GM21390 (cell line): ENCODE data around the gene GRB10.
"Not testable (repeated sequence)": the region's sequence is repeated elsewhere in the genome, so short reads cannot be mapped to it uniquely, and the experiment has no call there.

ENCODE experiments used
- ATAC-seq: cut with Tn5 transposase; IDR thresholded peaks from one replicate; pipeline ENCODE4 v1.9.1; 2021; ENCODE audit not compliant: unreplicated experiment

GRB10 gene

GRCh38 chr7:50745336-50745735 lies 37.4 kb downstream of the GRB10 start:
- ATAC-seq = no peak

GRCh38 chr7:50743893-50744292 lies 38.8 kb downstream of the GRB10 start:
- no peak for ATAC-seq

- ATAC-seq = no peak
These were observed 39.7 kb downstream of the GRB10 start for GRCh38 chr7:50743016-50743415.

DNA sequence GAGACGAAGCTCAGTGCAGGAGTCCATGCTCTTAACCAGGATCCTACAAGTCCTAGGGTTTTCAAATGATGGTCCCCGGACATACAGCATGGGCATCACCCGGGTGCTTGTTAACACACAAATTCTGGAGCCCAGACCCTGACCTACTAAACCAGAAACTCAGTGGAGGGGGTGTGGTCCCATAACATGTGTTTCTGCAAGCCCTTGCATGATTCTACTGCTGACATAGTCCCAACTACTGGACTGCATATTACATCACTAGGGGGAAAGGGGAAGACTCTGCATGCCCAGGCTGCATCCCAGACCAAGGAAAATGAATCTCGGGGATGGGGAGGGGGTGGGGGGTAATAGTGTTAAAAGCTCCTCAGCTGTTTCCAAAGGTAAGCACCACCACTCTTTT lies 40.3 kb downstream of the GRB10 start:
- no peak for ATAC-seq

- no peak for ATAC-seq
These were observed 42.8 kb downstream of the GRB10 start for GRCh38 chr7:50739744-50740435.

- ATAC-seq = no peak
These were observed 43.8 kb downstream of the GRB10 start for GRCh38 chr7:50738932-50739331.

- not testable (repeated sequence) for ATAC-seq
These were observed 46.9 kb downstream of the GRB10 start for GRCh38 chr7:50735836-50736235.

GRCh38 chr7:50735333-50735732 lies 47.4 kb downstream of the GRB10 start:
- no peak for ATAC-seq

DNA sequence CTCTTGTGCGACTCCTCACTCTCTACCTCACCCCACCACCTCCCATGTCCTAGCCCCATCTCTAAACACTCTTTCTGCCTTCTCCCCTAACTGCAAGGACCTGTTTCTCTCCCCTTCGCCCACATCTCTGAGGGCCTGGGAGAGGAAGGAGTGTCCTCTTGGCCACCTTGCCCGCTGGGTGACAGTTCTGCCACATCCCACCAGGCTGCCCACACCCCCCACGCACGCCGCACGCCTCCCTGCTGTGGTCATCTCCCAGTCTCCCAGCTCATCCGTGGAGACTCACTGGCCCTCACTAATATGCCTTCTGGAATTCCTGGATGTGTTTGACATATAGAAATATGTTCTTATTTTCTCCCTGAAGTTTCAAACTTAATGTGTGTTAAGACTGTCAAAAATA lies 48.5 kb downstream of the GRB10 start:
- no peak for ATAC-seq

GRCh38 chr7:50733552-50733951 lies 49.1 kb downstream of the GRB10 start:
- no peak for ATAC-seq

DNA sequence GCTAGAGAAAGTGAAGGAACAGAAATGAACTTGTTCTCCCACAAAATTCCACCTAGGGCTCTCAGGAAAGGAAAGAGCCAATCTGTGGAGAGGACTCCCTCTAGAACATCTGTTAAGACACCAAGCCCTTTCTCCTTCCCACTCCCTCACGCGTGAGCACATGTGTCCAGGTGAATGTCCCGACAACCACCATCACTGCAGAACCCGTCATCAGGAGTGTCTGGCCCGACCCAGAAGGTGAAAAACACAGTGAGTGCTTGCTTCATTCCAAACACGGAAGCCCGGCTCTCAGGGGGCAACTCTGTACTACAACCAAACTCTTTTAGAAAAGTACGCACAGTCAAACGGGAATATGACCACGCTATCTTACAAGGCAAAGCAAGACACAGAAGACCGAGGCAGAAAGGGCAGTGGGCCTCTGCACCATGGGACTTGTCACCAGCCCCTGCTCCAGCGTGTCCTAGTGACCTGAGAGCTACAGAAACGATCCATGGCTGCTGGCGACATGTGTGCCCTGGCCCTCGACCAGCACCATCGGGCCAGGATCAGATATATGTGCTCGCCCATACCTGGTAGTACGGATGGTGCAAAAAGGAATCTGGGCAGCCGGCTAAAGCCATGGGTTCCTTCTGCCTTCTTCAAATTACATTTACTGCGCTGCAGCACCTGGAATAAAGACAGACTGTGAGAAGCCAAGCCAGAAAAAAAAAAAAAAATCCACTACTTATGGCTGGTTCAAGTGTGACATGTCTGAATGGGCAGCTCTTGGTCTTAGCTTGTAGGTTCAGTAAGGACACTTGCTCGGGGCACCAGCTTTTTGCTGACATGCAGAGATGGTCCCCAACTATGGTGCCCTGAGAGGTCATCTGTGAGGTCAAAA lies 50.8 kb downstream of the GRB10 start:
- no peak for ATAC-seq

- ATAC-seq = no peak
These were observed 52.0 kb downstream of the GRB10 start for GRCh38 chr7:50730446-50731400.

DNA sequence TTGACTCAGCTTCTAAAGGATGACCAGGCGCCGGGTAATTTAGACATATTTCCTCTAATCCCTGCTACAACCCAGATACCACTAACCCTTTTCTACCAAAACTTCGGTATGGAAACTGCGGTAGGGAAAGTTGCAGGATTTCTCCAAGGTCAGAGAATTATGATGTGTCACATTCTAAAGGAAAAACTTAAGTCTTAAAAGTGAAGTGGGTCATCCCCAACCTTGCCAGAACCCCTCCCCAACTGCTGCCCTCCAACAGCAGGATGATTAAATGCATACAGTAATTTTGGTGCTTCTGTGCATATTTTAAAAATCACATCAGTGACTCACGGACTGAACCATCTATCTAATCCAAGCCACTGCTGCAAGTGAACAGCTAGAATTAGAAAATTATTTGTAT lies 52.7 kb downstream of the GRB10 start:
- ATAC-seq = no peak

- ATAC-seq = no peak
These were observed 54.5 kb downstream of the GRB10 start for GRCh38 chr7:50728184-50728583.

GRCh38 chr7:50727711-50728110 lies 55.0 kb downstream of the GRB10 start:
- no peak for ATAC-seq

GRCh38 chr7:50727072-50727471 lies 55.6 kb downstream of the GRB10 start:
- ATAC-seq = no peak

DNA sequence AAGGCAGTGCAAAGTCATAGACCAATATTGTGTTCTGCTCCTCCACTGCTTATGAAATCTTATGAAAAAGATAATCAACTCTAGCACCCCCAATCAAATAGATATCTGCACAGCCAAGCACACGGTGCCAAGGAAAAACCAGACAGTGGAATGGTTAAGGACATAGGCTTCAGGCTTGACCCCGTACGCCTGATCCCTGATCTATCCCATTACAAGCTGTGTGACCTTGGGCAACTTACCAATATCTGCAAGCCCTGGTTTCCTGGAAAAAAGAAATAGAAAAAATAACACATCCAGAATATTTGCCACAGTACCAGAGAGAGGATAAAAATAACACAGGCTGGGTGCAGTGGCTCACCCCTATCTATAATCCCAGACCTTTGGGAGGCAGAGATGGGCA lies 56.9 kb downstream of the GRB10 start:
- ATAC-seq = no peak

- no peak for ATAC-seq
These were observed 57.9 kb downstream of the GRB10 start for GRCh38 chr7:50724526-50725520.

- no peak for ATAC-seq
These were observed 58.8 kb downstream of the GRB10 start for GRCh38 chr7:50723888-50724287.

DNA sequence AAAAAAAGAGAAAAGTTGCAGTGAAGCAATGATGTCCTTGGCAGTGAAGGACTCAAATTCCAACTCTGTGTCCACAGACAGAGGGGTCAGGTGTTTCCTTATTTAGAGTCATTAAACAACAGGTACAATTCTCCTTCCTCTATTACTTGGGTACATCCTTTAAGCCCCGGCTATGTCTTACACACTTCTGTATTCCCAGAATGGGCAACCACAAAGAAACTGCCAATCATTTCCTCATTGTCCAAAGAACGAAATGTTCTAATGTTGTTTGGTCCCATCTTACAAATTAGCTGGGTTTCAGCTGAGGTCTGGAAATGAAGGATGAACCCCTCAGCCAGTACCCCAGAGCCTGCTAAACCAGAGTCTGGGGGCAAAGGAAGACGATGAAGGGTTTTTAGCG lies 59.5 kb downstream of the GRB10 start:
- ATAC-seq = no peak
